Cerebellar nuclear complex (tissue), 1 donor: ENCODE measurements around the gene BAG5.
"Not testable (repeated sequence)": the region's sequence is repeated elsewhere in the genome, so short reads cannot be mapped to it uniquely, and the experiment has no call there.

Source experiments
- DNase-seq, 2 experiments: peaks; one replicate each; lab custom pipeline; 2025; lab: John Stamatoyannopoulos, UW

Gene BAG5

GRCh38 chr14:103522649-103523574 is 39.5 kb downstream of the BAG5 start, which contains the start of gene CKB:
CKB (minus strand) TSS chr14:103522830; CDS start chr14:103522493, 337 bp downstream.
- DNase-seq = no peak

- no peak for DNase-seq
These were observed 40.4 kb downstream of the BAG5 start for GRCh38 chr14:103521951-103522563.

- no peak for DNase-seq
These were observed 41.0 kb downstream of the BAG5 start for GRCh38 chr14:103521438-103521950.

GRCh38 chr14:103520657-103521437 is 41.6 kb downstream of the BAG5 start:
- DNase-seq = no peak

- no peak for DNase-seq
These were observed 42.2 kb downstream of the BAG5 start for GRCh38 chr14:103520269-103520656.

GRCh38 chr14:103519837-103520212 is 42.6 kb downstream of the BAG5 start:
- DNase-seq = no peak

- no peak for DNase-seq
These were observed 43.2 kb downstream of the BAG5 start for GRCh38 chr14:103519043-103519836.

- no peak for DNase-seq
These were observed 43.9 kb downstream of the BAG5 start for GRCh38 chr14:103518422-103519042.

- DNase-seq = no peak
These were observed 44.6 kb downstream of the BAG5 start for GRCh38 chr14:103517721-103518421.

- DNase-seq = no peak
These were observed 45.3 kb downstream of the BAG5 start for GRCh38 chr14:103517174-103517566.

GRCh38 chr14:103516426-103517173 is 45.9 kb downstream of the BAG5 start:
- no peak for DNase-seq

GRCh38 chr14:103514596-103515421 is 47.6 kb downstream of the BAG5 start:
- DNase-seq = no peak

- DNase-seq = peak; percentile 13 to 54
These were observed 49.5 kb downstream of the BAG5 start for GRCh38 chr14:103512701-103513611.

- DNase-seq = not testable (repeated sequence)
These were observed 50.3 kb downstream of the BAG5 start for GRCh38 chr14:103512180-103512579.

GRCh38 chr14:103510724-103511693 is 51.4 kb downstream of the BAG5 start:
- DNase-seq = no peak
